Glutamatergic neuron (in vitro differentiated cells): ENCODE data around the gene CDH22. TPM values are rescaled to one million over a fixed set of nuclear protein-coding genes. Genes with fewer than 3 reads are reported as not detected.

Experiments
- DNase-seq: peaks from one replicate; pipeline ENCODE4 v3.0.0; 2022
- H3K27ac Mint-ChIP-seq: one replicate; pipeline ENCODE4 v1.8.0; 2020; ENCODE audit warnings: mild to moderate bottlenecking, mixed read lengths, inconsistent platforms; ENCODE audit not compliant: unreplicated experiment
- H3K27me3 Mint-ChIP-seq: one replicate; pipeline ENCODE4 v1.8.0; 2020; ENCODE audit warnings: mild to moderate bottlenecking, moderate library complexity, mixed read lengths, inconsistent platforms; ENCODE audit not compliant: unreplicated experiment
- H3K36me3 Mint-ChIP-seq: one replicate; pipeline ENCODE4 v1.8.0; 2020; ENCODE audit warnings: mild to moderate bottlenecking, mixed read lengths, inconsistent platforms; ENCODE audit not compliant: unreplicated experiment
- H3K4me1 Mint-ChIP-seq: one replicate; pipeline ENCODE4 v1.8.0; 2020; ENCODE audit warnings: mild to moderate bottlenecking, low read depth, mixed read lengths, inconsistent platforms; ENCODE audit not compliant: unreplicated experiment
- H3K4me3 Mint-ChIP-seq: one replicate; pipeline ENCODE4 v1.8.0; 2020; ENCODE audit warnings: mild to moderate bottlenecking, mixed read lengths, inconsistent platforms; ENCODE audit not compliant: unreplicated experiment
- H3K9me3 Mint-ChIP-seq: one replicate; pipeline ENCODE4 v1.8.0; 2020; ENCODE audit warnings: mild to moderate bottlenecking, moderate library complexity, mixed read lengths, inconsistent platforms; ENCODE audit not compliant: unreplicated experiment
- CTCF ChIP-seq: fragments of 200-600 bp; sonication (generic); IDR thresholded peaks from one replicate; pipeline ENCODE4 v1.5.0; 2021; ENCODE audit not compliant: partially characterized antibody, unreplicated experiment
- total RNA-seq: library from RNA; stranded (reverse); fragmentation: NEBNext Ultra II Directional; extraction: Animal tissue kit (Norgen Biotek cat#: 25700); gene quantifications from one replicate; pipeline ENCODE4 v1.2.1, GENCODE V29; 2021; ENCODE audit not compliant: unreplicated experiment

The CDH22 gene
- total RNA-seq, 1 donor from 2014 or later = 7.9 TPM

GRCh38 chr20:46332373-46333160, 24.3 kb upstream of the CDH22 start:
- Mint-ChIP-seq H3K4me3 (no peak overlapping the region), H3K4me1 (peaks cover 38% of the 10 kb centered on the region), H3K9me3 (peaks cover 5% of the 10 kb centered on the region), H3K36me3 (no peaks in the 10 kb centered on the region), H3K27ac (peak overlapping the region; percentile 82), H3K27me3 (peaks cover 9% of the 10 kb centered on the region)
- no peak for TF ChIP-seq CTCF
- peak; percentile 45 for DNase-seq

- TF ChIP-seq CTCF = no peak
- peak overlapping the region; percentile 55 for H3K27ac Mint-ChIP-seq
- no peak for DNase-seq
- no peaks in the 10 kb centered on the region for H3K36me3 Mint-ChIP-seq
- H3K27me3 Mint-ChIP-seq = peaks cover 9% of the 10 kb centered on the region
- H3K9me3 Mint-ChIP-seq = peaks cover 5% of the 10 kb centered on the region
- H3K4me3 Mint-ChIP-seq = no peak overlapping the region
- peaks cover 38% of the 10 kb centered on the region for H3K4me1 Mint-ChIP-seq
Observed at GRCh38 chr20:46331611-46332361, 23.5 kb upstream of the CDH22 start.

GRCh38 chr20:46330831-46331371, 22.6 kb upstream of the CDH22 start:
- TF ChIP-seq CTCF = no peak
- Mint-ChIP-seq H3K9me3 (peaks cover 5% of the 10 kb centered on the region), H3K27me3 (peaks cover 9% of the 10 kb centered on the region), H3K36me3 (no peaks in the 10 kb centered on the region), H3K4me1 (peaks cover 38% of the 10 kb centered on the region), H3K4me3 (no peak overlapping the region), H3K27ac (no peak overlapping the region)
- no peak for DNase-seq

- peaks cover 9% of the 10 kb centered on the region for H3K27me3 Mint-ChIP-seq
- H3K4me3 Mint-ChIP-seq = no peak overlapping the region
- H3K27ac Mint-ChIP-seq = no peak overlapping the region
- peaks cover 35% of the 10 kb centered on the region for H3K4me1 Mint-ChIP-seq
- peaks cover 5% of the 10 kb centered on the region for H3K9me3 Mint-ChIP-seq
- no peak for DNase-seq
- no peaks in the 10 kb centered on the region for H3K36me3 Mint-ChIP-seq
- TF ChIP-seq CTCF = no peak
Observed at GRCh38 chr20:46330072-46330763, 21.9 kb upstream of the CDH22 start.
